HG03469 (cell line): ENCODE measurements around the gene CYCS.
A peak's percentile ranks its signal among the peaks of the same experiment; 100 is the strongest.
"Not testable (repeated sequence)": the region's sequence is repeated elsewhere in the genome, so short reads cannot be mapped to it uniquely, and the experiment has no call there.

Experiments
- ATAC-seq: cut with Tn5 transposase; IDR thresholded peaks from one replicate; pipeline ENCODE4 v1.9.1; 2021; ENCODE audit warnings: mild to moderate bottlenecking, moderate library complexity, moderate number of reproducible peaks; ENCODE audit not compliant: unreplicated experiment

Gene CYCS

GRCh38 chr7:25119102-25119501, 6.0 kb downstream of the CYCS start:
- no peak for ATAC-seq

DNA sequence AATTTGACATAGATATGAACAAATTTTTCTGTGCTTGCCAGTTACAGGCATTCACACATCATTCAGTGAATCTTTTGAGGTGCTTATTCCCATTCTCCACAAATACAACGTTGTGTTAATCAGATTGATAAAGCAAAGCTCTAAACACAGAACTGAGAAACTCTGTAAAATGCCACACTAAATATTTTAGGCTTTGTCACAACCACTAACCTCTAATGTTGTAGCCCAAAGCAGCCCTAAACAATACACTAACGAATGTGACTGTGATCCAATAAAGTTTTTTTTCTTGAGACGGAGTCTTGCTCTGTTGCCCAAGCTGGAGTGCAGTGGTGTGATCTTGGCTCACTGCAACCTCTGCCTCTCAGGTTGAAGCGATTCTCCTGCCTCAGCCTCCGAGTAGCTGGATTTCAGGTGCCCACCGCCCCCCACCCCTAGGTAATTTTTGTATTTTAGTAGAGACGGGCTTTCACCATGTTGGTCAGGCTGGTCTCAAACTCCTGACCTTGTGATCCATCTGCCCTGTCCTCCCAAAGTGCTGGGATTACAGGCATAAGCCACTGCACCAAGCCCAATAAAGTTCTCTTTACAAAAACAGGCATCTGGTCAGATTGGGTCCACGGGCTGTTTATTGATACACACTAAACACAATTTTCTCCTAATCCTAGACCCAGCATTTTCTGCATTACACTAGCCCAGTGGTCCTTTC, 6.9 kb downstream of the CYCS start:
- ATAC-seq, result peak; percentile 15

DNA sequence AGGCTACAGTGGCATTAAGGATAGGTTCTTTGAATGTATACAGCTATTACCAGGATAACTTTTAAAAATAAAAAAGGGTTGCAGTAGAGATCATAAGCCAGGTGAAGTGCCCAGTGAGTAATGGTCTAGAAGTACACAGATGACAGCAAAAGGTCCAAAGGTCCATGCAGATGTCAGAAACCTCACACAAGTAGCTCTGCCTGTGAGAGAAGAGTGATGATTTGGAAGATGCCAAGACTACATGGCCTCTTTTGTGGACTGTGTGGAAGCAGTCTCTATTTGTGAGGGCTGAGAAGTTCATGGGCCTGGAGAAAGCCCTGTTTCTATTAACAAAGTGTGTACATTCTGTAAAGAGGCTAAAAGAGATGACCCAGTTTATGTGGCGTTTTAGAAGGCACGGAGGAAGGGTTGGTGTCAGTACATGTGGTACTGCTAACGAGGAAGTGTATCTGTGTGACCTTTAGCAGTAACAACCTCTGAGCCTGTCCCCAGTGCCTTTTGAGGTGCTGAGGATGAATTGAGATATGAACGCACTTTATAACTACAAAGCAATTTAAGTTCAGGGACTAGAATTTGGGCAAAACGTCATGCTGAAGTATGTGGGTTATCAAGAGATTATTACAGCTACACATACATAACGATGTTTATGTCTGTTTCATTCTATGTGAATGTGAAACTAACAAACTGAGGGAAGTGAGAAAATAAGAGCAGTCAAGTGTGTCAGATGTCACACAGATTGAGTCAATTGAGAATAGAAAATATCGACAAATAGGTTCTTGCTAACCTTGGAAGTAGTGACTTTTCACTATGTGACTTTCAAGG, 7.6 kb downstream of the CYCS start:
- ATAC-seq, result peak; percentile 80

DNA sequence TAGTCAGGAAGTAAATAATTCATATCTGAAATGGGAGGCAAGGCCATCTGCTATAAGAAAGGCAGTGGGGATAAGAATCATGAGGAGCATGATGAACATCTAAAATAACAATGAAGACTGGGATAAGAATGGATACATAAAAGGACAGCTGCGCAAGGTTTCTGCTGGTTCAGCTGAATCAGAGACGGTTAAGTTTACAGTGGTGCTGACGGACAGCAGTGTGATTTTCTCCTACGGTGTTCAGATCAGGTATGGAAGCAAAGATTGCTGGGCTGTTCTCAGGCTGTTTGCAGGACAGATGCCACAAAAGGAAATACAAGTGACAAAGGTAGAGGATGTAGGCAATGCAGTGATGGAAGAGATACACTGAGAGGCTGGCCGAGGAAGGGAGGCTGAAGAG, 8.4 kb downstream of the CYCS start:
- ATAC-seq, result no peak

- not testable (repeated sequence) for ATAC-seq
These were observed 14.5 kb downstream of the CYCS start for GRCh38 chr7:25110514-25110913.

GRCh38 chr7:25109276-25109675, 15.8 kb downstream of the CYCS start:
- no peak for ATAC-seq

GRCh38 chr7:25105911-25106310, 19.1 kb downstream of the CYCS start:
- no peak for ATAC-seq

- no peak for ATAC-seq
These were observed 21.3 kb downstream of the CYCS start for GRCh38 chr7:25103773-25104172.

GRCh38 chr7:25101817-25102216, 23.2 kb downstream of the CYCS start:
- ATAC-seq, result no peak

DNA sequence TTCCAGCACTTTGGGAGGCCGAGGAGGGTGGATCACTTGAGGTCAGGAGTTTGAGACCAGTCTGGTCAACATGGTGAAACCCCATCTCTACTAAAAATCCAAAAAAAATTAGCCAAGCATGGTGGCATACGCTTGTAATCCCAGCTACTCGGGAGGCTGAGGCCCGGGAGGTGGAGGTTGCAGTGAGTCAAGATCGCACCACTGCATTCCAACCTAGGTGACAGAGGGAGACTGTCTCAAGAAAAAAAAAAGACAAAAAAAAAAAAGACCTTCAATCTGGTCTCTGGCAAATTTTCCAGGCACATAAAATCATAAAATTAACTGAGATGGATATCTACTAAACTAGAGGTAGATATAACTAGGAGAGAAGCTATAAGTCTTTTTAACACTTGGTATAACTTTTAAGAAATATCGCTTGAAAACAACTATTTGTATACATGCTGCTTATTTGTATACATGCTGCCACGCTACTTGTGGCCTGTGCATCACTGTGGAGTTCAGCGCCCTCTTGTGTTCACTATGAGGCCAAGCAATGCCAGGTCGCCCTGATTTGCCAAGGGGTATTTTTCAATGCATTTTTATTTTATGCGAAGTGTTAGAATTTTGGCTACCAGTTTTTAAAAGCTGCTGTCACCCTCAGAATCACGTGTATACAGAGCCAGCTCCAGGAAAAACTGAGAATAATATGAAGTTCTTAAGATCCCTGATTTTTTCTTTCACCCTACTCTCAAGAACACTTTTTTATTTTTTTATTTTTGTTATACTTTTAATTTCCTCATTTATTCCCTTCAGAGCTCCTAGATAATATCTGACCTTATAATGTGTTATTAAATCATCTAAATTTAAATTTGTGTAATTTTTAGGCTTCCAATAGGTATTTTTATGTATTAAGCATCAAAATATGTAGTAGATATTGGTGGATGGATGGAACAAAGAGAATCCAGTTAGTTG, 26.7 kb downstream of the CYCS start:
- ATAC-seq, result no peak

DNA sequence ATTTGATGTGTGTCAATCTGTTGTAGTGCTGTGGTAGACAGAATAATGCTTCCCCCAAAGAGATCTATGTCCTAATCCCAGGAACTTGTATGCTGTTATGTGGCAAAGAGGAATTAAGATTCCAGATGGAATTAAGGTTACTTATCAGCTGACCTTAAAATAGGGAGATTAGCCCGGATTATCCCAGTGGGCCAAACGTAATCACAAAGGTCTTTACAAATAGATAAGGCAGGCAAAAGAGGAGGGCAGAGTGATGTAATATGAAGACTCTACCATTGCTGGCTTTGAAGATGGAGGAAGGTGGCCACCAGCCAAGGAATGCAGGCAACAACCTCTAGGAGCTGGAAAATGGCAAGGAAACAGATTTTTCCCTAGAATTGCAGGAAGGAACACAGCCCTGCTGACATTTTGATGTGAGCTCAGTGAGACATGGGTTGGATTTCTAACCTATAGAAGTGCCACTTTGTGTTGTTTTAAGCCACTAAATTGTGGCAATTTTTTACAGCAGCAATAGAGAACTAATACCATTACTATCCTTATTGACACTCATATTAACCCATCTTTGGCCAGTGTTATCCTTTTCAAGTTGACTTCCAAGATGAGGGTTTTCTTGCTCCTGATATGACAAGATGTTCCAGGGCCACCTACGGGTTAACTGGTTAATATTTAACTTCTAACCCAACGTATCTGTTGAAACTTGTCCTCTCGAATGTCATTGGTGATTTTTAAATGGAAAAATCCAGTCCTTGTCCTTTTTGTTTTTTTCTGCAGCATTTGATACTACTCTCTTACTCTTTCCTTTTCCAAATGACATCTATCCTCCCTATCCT, 29.3 kb downstream of the CYCS start:
- no peak for ATAC-seq

GRCh38 chr7:25093268-25093826, 31.7 kb downstream of the CYCS start:
- ATAC-seq, result peak; percentile 58

DNA sequence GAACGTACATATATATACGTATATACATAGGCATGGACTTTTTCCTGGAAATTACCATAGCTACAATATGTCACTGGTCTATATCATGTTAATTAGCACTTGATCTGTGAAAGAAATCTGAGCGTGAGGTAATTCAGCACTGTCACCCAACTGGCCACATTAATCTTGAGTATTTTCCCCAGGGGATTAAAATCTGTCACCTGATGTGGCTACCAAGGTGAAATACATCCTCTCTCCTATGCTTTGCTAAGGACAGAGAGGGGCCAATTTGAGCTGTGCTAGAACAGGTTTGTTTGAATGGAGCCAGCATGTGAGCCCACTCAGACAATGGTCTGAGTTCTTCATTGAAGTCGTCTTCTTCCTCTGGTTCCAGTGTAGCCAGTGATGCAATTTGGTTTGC, 33.3 kb downstream of the CYCS start:
- no peak for ATAC-seq

DNA sequence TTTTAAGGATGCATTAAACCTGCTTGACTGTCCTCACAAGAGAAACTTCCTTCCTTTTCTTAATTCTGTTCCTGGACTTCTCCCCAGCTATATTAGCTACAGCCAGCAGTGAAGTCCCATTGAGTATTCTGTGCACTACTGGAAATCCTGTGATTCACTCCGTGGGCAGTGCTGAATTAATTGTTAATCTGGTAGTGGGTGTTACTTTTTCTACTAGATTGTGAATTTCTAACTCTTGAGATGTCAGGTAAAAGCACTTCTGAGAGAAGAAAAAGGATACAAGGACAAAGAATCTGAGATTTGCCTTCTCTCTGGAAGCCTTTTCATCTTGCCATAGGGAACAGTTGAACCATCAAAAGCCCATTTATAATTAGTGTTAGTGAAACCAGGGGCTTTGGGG, 33.9 kb downstream of the CYCS start:
- ATAC-seq, result no peak

- no peak for ATAC-seq
These were observed 34.7 kb downstream of the CYCS start for GRCh38 chr7:25090374-25090773.

- peak; percentile 87 for ATAC-seq
These were observed 37.2 kb downstream of the CYCS start for GRCh38 chr7:25087855-25088254.

DNA sequence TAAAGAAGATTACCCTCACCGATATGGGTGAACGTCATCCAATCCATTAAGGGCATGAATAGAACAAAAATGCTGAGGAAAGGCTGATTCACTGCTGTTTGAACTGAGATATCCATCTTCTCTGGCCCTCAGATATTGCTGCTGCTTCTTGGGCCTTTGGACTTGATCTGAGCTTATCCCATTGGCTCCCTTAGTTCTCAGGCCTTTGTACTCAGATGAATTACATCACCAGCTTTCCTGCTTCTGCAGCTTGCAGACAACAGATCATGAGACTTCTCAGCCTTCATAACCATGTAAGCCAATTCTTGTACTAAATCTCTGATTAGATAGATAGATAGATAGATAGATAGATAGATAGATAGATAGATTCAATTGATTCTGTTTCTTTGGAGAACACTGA, 40.2 kb downstream of the CYCS start:
- no peak for ATAC-seq

GRCh38 chr7:25083201-25083600, 41.9 kb downstream of the CYCS start:
- no peak for ATAC-seq

DNA sequence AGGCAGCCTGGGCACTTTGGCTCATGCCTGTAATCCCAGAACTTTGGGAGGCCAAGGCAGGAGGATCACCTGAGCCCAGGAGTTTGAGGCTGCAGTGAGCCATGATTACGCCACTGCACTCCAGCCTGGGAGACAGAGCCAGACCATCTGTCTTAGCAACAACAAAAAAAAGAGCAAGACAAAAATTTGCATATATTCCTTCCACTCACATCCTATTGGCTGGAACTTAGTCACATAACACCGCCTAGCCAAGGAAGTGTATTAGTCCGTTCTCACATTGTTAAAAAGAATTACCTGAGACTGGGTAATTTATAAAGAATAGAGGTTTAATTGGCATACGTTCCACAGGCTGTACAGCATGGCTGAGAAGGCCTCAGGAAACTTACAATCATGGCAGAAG, 43.0 kb downstream of the CYCS start:
- not testable (repeated sequence) for ATAC-seq

DNA sequence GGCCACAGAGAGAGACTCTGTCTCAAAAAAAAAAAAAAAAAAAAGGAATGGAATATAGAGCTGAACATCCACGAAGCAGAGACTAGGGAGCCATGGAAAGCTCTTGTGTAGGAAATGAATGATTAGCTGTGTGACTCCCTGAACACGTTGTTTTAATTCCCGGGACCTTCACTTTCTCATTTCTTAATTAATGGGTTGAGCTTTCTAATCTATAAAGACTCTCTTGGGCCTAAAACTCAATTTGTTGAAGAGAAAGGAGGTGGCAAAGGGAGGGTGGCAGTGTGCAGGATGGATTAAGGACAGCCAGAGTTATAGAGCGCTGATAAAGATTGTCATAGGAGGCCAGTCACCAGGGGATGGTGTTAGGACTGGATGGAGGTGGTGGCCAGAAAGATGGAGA, 48.0 kb downstream of the CYCS start:
- ATAC-seq, result no peak
